ENCODE data around the gene EFEMP1.

EFEMP1 gene

GRCh38 chr2:55875434-55876135, 48.0 kb downstream of the EFEMP1 start:
- DNase-seq (ENCODE audit: low read depth) = peak; percentile 64
- no peak overlapping the region for H3K4me3 ChIP-seq (ENCODE audit: low read depth, low read length)
- no peak for TF ChIP-seq CTCF (conservative IDR thresholded peaks at IDR 0.05; ENCODE audit: low read depth, low read length)

GRCh38 chr2:55874338-55874737, 49.2 kb downstream of the EFEMP1 start:
- H3K4me3 ChIP-seq (ENCODE audit: low read depth, low read length) = no peak overlapping the region
- no peak for TF ChIP-seq CTCF (conservative IDR thresholded peaks at IDR 0.05; ENCODE audit: low read depth, low read length)
- DNase-seq (ENCODE audit: low read depth) = no peak

- no peak for DNase-seq (ENCODE audit: low read depth)
- TF ChIP-seq CTCF (conservative IDR thresholded peaks at IDR 0.05; ENCODE audit: low read depth, low read length) = no peak
- no peak overlapping the region for H3K4me3 ChIP-seq (ENCODE audit: low read depth, low read length)
Measured at GRCh38 chr2:55871637-55872036, 51.9 kb downstream of the EFEMP1 start.

- H3K4me3 ChIP-seq (ENCODE audit: low read depth, low read length) = no peak overlapping the region
- peak; percentile 91 for DNase-seq (ENCODE audit: low read depth)
- TF ChIP-seq CTCF (conservative IDR thresholded peaks at IDR 0.05; ENCODE audit: low read depth, low read length) = no peak
Measured at GRCh38 chr2:55869637-55870325, 53.8 kb downstream of the EFEMP1 start.

- peak; percentile 93 for DNase-seq (ENCODE audit: low read depth)
- no peak overlapping the region for H3K4me3 ChIP-seq (ENCODE audit: low read depth, low read length)
- no peak for TF ChIP-seq CTCF (conservative IDR thresholded peaks at IDR 0.05; ENCODE audit: low read depth, low read length)
Measured at GRCh38 chr2:55865096-55865835, 58.3 kb downstream of the EFEMP1 start.

GRCh38 chr2:55864351-55865084, 59.1 kb downstream of the EFEMP1 start:
- TF ChIP-seq CTCF (conservative IDR thresholded peaks at IDR 0.05; ENCODE audit: low read depth, low read length) = no peak
- no peak for DNase-seq (ENCODE audit: low read depth)

More at GRCh38 chr2:55864351-55865084, 59.1 kb downstream of the EFEMP1 start:
- no peak overlapping the region for H3K4me3 ChIP-seq (ENCODE audit: low read depth, low read length)

Measured in choroid plexus epithelial cell (primary cell).